HT1080 (cell line): ENCODE data around the gene BTG3. TPM values are rescaled to one million over a fixed set of nuclear protein-coding genes. Genes with fewer than 3 reads are reported as not detected.

Experiments
- small RNA-seq: library from RNA; depleted of rRNA; stranded (forward); fragments of <200 nt; gene quantifications from one replicate; pipeline ENCODE3, GENCODE V24; 2014
- total RNA-seq: library from RNA; depleted of rRNA; stranded (reverse); fragments of >200 nt; shearing (Covaris generic); gene quantifications from 2 replicates; pipeline ENCODE4 v1.2.3, GENCODE V29; 2014; rRNA removed

The BTG3 gene
- total RNA-seq, 1 experiment from 2014 or later, result 30.0 TPM

Small RNAs within 50 kb of the gene (small RNA-seq; reads per million reads assigned to genes)
- gene RF00019, result not detected

Other genes with a start within 250 kb of the BTG3 start
- 11.7 and 14.3 TPM in 2 replicates for gene CXADR, start 99.9 kb downstream of the BTG3 start, total RNA-seq
- gene C21orf91, start 206.5 kb upstream of the BTG3 start, total RNA-seq, result 4.4 and 7.0 TPM in 2 replicates